Ascending aorta (tissue), 2 donors: ENCODE data around the gene VPS8. TPM values are rescaled to one million over a fixed set of nuclear protein-coding genes. Genes with fewer than 3 reads are reported as not detected.

Experiments
- DNase-seq, 2 donors: peaks; one replicate each; pipeline ENCODE4 v3.0.0-alpha.2; 2019; ENCODE audit warnings: low spot score in 2 of 2
- H3K27ac ChIP-seq, 2 donors: fragments of 200-600 bp; sonication (generic); one replicate each; pipeline ENCODE4 v1.5.1; 2016 to 2017; ENCODE audit warnings: mild to moderate bottlenecking in 1 of 2
- H3K27me3 ChIP-seq: fragments of 200-600 bp; sonication (generic); one replicate; pipeline ENCODE4 v1.5.1; 2017
- H3K36me3 ChIP-seq, 2 donors: fragments of 200-600 bp; sonication (generic); one replicate each; pipeline ENCODE4 v1.5.1; 2016
- H3K4me1 ChIP-seq, 2 donors: fragments of 200-600 bp; sonication (generic); one replicate each; pipeline ENCODE4 v1.5.1; 2016 to 2017; ENCODE audit warnings: mild to moderate bottlenecking in 1 of 2
- H3K4me3 ChIP-seq, 2 donors: fragments of 200-600 bp; sonication (generic); one replicate each; pipeline ENCODE4 v1.5.1; 2016 to 2017; ENCODE audit warnings: mild to moderate bottlenecking in 1 of 2
- H3K9me3 ChIP-seq, 2 donors: fragments of 200-600 bp; sonication (generic); one replicate each; pipeline ENCODE4 v1.5.1; 2016
- intact Hi-C: fragments of 100-400 bp; cut with DNase I; formaldehyde crosslinking; loops from one replicate; pipeline ENCODE4 v1.15.1; 2023
- total RNA-seq: library from RNA; depleted of rRNA; stranded (reverse); fragments of >200 nt; gene quantifications from one replicate; pipeline ENCODE4 v1.1.0, GENCODE V29; 2016
- TF ChIP-seq, protein P1 (sequence below), 3 experiments: fragments of 200-600 bp in 2 of 3; fragments of 450-650 bp in 1 of 3; sonication (generic) in 2 of 3; IDR thresholded peaks; one replicate each; pipeline ENCODE4 v1.5.1; 2016 to 2019; ENCODE audit warnings: antibody characterized with exemption in 3 of 3, mild to moderate bottlenecking in 1 of 3, moderate library complexity in 1 of 3

VPS8 gene
- total RNA-seq, 1 donor from 2014 or later: 24.9 TPM

- intact Hi-C loops: no loop called here
- TF ChIP-seq, protein P1, sequence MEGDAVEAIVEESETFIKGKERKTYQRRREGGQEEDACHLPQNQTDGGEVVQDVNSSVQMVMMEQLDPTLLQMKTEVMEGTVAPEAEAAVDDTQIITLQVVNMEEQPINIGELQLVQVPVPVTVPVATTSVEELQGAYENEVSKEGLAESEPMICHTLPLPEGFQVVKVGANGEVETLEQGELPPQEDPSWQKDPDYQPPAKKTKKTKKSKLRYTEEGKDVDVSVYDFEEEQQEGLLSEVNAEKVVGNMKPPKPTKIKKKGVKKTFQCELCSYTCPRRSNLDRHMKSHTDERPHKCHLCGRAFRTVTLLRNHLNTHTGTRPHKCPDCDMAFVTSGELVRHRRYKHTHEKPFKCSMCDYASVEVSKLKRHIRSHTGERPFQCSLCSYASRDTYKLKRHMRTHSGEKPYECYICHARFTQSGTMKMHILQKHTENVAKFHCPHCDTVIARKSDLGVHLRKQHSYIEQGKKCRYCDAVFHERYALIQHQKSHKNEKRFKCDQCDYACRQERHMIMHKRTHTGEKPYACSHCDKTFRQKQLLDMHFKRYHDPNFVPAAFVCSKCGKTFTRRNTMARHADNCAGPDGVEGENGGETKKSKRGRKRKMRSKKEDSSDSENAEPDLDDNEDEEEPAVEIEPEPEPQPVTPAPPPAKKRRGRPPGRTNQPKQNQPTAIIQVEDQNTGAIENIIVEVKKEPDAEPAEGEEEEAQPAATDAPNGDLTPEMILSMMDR (IDR thresholded peaks at IDR 0.05): no peak
- DNase-seq: no peak
- H3K9me3 ChIP-seq: no peaks in the 10 kb centered on the region
- H3K4me3 ChIP-seq: no peak overlapping the region
- H3K27ac ChIP-seq: no peak overlapping the region
- H3K27me3 ChIP-seq: no peaks in the 10 kb centered on the region
- H3K4me1 ChIP-seq: no peaks in the 10 kb centered on the region
- H3K36me3 ChIP-seq: peaks cover 4 to 29% of the 10 kb centered on the region in 2 donors
Measured at GRCh38 chr3:185029086-185029485, 217.1 kb downstream of the VPS8 start.

- intact Hi-C loops: no loop called here
- H3K4me3 ChIP-seq: no peak overlapping the region
- H3K9me3 ChIP-seq: no peaks in the 10 kb centered on the region
- peaks cover 4 to 24% of the 10 kb centered on the region in 2 donors for H3K36me3 ChIP-seq
- no peak for DNase-seq
- no peak overlapping the region for H3K27ac ChIP-seq
- no peaks in the 10 kb centered on the region for H3K27me3 ChIP-seq
- no peaks in the 10 kb centered on the region for H3K4me1 ChIP-seq
- TF ChIP-seq, protein P1 (IDR thresholded peaks at IDR 0.05): no peak
Measured at GRCh38 chr3:185030399-185030798, 218.4 kb downstream of the VPS8 start.

DNA sequence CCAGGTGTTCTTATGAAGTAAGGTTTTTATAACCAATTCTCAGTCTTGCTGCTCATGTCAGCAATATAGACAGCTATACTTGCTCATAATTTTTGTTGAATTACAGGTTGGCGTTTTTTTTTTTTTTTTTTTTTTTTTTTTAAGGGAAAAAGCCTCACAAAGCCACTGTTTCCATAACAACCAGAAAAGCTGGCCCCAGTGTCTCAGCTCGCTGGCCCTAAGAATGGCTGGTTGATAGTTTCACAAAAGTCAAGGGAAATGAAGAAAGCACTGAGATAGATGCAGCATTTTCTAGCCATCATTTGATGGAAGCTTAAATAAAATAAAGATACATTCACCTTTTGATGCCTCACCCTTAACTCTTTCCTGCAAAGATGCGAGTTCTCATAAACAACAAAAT lies 219.0 kb downstream of the VPS8 start:
- TF ChIP-seq, protein P1 (IDR thresholded peaks at IDR 0.05): no peak
- intact Hi-C loops: no loop called here
- peaks cover 4 to 24% of the 10 kb centered on the region in 2 donors for H3K36me3 ChIP-seq

DNA sequence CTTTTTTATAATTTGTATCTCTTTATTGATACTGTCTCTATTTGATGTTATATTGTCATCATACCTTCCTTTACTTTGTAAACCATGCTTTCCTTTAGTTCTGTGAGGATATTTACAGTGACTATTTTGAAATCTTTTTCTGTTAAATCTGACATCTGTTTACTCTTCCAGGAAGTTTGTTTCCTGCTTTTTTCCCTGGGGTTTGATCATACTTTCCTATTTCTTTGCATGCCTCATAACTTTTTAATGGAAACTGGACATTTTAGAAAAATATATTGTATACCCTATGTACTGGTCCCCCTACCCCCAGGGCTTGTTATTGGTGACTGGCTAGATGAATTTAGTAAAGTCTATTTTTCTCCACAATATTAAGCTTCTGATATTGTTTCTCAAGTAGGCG lies 225.8 kb downstream of the VPS8 start:
- no peak for DNase-seq

More for the DNA sequence above, 219.0 kb downstream of the VPS8 start:
- Histone ChIP-seq H3K4me1 (no peaks in the 10 kb centered on the region), H3K4me3 (no peak overlapping the region), H3K27ac (no peak overlapping the region), H3K9me3 (peaks cover 0 to under 1% of the 10 kb centered on the region in 2 donors), H3K27me3 (no peaks in the 10 kb centered on the region)
- DNase-seq: no peak

GRCh38 chr3:185040425-185040824 lies 228.5 kb downstream of the VPS8 start:
- Histone ChIP-seq H3K27ac (no peak overlapping the region), H3K27me3 (no peaks in the 10 kb centered on the region), H3K4me1 (no peaks in the 10 kb centered on the region), H3K9me3 (peaks cover 0 to 15% of the 10 kb centered on the region in 2 donors), H3K36me3 (no peaks in the 10 kb centered on the region), H3K4me3 (no peak overlapping the region)
- TF ChIP-seq, protein P1 (IDR thresholded peaks at IDR 0.05): no peak
- intact Hi-C loops: no loop called here
- no peak for DNase-seq

More for the DNA sequence above, 225.8 kb downstream of the VPS8 start:
- Histone ChIP-seq H3K27me3 (no peaks in the 10 kb centered on the region), H3K4me3 (no peak overlapping the region), H3K27ac (no peak overlapping the region), H3K4me1 (no peaks in the 10 kb centered on the region), H3K9me3 (peaks cover 0 to 15% of the 10 kb centered on the region in 2 donors), H3K36me3 (no peaks in the 10 kb centered on the region)
- TF ChIP-seq, protein P1 (IDR thresholded peaks at IDR 0.05): no peak
- intact Hi-C loops: no loop called here

DNA sequence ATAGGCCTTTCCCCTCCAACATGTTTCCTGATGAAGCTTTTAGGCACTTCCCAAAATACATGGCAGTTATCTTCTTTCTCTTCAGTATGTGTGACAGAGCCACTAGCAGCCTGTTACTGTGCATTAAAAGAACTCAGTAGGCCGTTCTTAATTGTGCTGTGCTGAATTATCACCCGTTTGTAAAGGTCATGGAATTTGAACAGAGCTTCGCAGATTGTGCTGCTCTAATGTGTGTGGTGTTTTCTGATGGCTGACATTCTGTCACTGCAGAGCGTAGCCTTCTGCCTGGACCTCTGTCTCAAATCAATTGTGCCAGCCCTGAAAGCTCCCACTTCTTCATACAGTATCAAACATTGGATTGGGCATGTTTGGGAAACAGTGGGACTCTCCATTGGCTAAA lies 229.6 kb downstream of the VPS8 start:
- intact Hi-C loops: no loop called here
- no peak for DNase-seq
- H3K9me3 ChIP-seq: peaks cover 0 to 8% of the 10 kb centered on the region in 2 donors
- no peak overlapping the region for H3K4me3 ChIP-seq
- H3K4me1 ChIP-seq: no peaks in the 10 kb centered on the region
- no peaks in the 10 kb centered on the region for H3K36me3 ChIP-seq
- TF ChIP-seq, protein P1 (IDR thresholded peaks at IDR 0.05): no peak
- no peak overlapping the region for H3K27ac ChIP-seq
- no peaks in the 10 kb centered on the region for H3K27me3 ChIP-seq
